ENCODE measurements around the gene FNTB. TPM values are rescaled to one million over a fixed set of nuclear protein-coding genes. Genes with fewer than 3 reads are reported as not detected.

FNTB gene
- total and polyA plus RNA-seq, 12 donors, result 12.2 to 27.2 (median 22.3) TPM

DNA sequence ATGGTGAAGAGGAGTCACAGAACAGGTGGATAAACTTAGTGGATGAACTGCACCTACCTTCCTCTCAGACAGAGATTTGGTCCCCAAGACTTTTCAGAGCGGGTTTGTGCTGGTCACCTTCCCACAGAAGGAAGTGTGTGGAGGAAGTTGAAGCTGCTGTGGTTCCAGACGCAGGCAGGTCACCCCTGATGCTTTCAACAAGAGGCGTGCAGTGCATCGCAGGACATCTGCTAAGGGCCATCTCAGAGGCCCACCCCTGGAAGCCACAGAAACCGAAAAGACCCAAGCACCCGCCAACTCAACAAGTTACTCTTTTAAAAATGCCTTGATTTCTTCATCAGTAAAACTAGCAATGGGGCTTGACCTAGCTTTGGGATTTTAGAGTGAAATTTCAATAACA, 43.1 kb upstream of the FNTB start:
- H3K36me3 ChIP-seq (replicated peaks in 1 of 2), result peaks cover 0 to 5% of the 10 kb centered on the region in 2 donors
- TF ChIP-seq, protein P1, sequence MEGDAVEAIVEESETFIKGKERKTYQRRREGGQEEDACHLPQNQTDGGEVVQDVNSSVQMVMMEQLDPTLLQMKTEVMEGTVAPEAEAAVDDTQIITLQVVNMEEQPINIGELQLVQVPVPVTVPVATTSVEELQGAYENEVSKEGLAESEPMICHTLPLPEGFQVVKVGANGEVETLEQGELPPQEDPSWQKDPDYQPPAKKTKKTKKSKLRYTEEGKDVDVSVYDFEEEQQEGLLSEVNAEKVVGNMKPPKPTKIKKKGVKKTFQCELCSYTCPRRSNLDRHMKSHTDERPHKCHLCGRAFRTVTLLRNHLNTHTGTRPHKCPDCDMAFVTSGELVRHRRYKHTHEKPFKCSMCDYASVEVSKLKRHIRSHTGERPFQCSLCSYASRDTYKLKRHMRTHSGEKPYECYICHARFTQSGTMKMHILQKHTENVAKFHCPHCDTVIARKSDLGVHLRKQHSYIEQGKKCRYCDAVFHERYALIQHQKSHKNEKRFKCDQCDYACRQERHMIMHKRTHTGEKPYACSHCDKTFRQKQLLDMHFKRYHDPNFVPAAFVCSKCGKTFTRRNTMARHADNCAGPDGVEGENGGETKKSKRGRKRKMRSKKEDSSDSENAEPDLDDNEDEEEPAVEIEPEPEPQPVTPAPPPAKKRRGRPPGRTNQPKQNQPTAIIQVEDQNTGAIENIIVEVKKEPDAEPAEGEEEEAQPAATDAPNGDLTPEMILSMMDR (IDR thresholded peaks at IDR 0.05), result no peak
- no peak for TF ChIP-seq POLR2A (IDR thresholded peaks at IDR 0.05)
- intact Hi-C loops (cut with DNase I), result no loop called here

DNA sequence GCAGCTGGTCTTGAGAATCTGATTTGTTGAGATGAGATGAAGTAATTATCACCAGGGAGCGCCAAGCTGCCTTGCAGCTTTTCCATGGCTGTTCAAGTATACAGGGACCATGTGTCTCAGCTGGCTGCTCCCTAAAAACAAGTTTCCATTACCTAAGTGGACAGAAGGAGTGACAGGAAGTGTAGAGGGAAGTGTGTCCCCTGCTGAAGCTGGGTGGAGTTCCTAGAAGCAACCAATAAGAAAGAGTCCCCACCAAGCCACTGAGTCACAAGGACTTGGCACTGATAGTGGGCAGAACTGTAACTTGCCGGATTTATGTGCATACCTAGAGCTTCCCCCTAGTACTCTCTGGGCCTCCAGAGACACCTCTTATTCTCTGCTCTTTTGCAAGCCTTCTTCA, 42.7 kb upstream of the FNTB start:
- WGBS, 4 donors, result 80 to 97% (median 94%) methylated on average over 2 of the region's 2 CpGs
- Histone ChIP-seq H3K36me3 (replicated peaks in 1 of 2) (peaks cover 0 to 6% of the 10 kb centered on the region in 2 donors), H3K27me3 (no peaks in the 10 kb centered on the region), H3K27ac (no peak overlapping the region), H3K4me3 (no peak overlapping the region), H3K9me3 (replicated peaks in 1 of 3) (no peaks in the 10 kb centered on the region), H3K4me1 (replicated peaks in 1 of 2) (peaks cover 9% of the 10 kb centered on the region in 2 donors)
- intact Hi-C loops (cut with DNase I), result no loop called here
- peak in 2 of 7 donors; percentile 9 to 45 for DNase-seq
- TF ChIP-seq POLR2A (IDR thresholded peaks at IDR 0.05), result no peak
- TF ChIP-seq, protein P1 (IDR thresholded peaks at IDR 0.05), result no peak

More for the DNA sequence above, 43.1 kb upstream of the FNTB start:
- Histone ChIP-seq H3K27me3 (no peaks in the 10 kb centered on the region), H3K4me1 (replicated peaks in 1 of 2) (peaks cover 9% of the 10 kb centered on the region in 2 donors), H3K27ac (no peak overlapping the region), H3K4me3 (no peak overlapping the region), H3K9me3 (replicated peaks in 1 of 3) (no peaks in the 10 kb centered on the region)
- WGBS, 4 donors, result 77 to 89% (median 85%) methylated on average over 6 of the region's 6 CpGs
- peak in 2 of 7 donors; percentile 9 to 50 for DNase-seq

DNA sequence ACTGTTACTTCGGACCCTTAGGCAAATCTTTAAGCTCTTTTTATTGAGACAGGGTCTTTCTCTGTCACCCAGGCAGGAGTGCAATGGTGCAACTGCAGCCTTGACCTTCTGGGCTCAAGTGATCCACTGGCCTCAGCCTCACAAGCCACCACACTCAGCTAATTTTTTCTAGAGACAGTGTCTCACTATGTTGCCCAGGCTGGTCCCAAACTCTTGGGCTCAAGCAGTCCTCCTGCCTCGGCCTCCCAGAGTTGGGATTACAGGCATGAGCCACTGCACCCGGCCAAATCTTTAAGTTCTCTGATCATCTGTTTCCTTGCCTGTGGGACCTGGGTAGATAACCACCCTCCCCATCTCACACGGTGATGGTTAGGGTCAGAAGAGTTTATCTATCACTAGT, 41.8 kb upstream of the FNTB start:
- Histone ChIP-seq H3K27me3 (no peaks in the 10 kb centered on the region), H3K27ac (no peak overlapping the region), H3K4me1 (replicated peaks in 1 of 2) (peaks cover 4% of the 10 kb centered on the region in 2 donors), H3K9me3 (replicated peaks in 1 of 3) (no peaks in the 10 kb centered on the region), H3K4me3 (no peak overlapping the region), H3K36me3 (replicated peaks in 1 of 2) (peaks cover 0 to 6% of the 10 kb centered on the region in 2 donors)
- DNase-seq, result peak in 1 of 7 donors; percentile 28
- intact Hi-C loops (cut with DNase I), result no loop called here
- WGBS, 4 donors, result 84 to 98% (median 95%) methylated on average over 4 of the region's 4 CpGs
- no peak for TF ChIP-seq POLR2A (IDR thresholded peaks at IDR 0.05)
- TF ChIP-seq, protein P1 (IDR thresholded peaks at IDR 0.05), result no peak

DNA sequence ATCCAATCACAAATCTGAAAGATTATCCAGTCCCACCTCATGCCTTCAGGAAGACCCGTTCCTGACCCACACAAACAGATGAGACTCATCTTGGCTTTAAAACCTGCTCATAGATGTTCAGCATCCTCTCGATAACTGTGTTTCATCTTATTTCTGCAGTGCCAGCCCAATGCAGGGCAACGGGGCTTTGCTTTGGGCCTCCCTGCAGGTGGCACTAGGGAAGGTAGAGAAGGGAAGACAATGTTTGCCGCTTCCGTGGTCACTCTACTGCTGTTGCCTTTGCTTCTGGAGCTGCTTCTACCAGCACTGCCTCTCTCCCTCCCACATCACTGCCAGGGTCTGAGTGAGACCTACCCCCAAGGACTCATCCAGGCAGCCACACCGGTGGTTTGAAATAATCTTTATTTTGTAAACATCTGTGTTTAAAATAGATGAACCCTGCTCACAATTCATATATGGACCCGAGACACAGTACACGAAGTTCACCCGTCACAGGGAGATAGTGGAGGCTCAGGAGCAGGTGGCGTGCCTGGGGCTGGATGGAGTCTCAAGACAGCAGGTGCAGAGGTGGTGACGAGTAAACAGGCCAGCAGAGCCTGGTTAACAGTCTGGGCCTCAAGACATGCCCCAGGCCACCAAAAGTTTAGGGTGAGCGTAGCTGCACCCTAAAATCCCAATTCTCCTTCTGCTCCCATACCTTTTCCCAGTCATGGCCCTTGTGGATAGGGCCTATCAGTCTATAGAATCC, 41.1 kb upstream of the FNTB start:
- Histone ChIP-seq H3K4me3 (no peak overlapping the region), H3K27ac (no peak overlapping the region), H3K36me3 (replicated peaks in 1 of 2) (peaks cover 0 to 6% of the 10 kb centered on the region in 2 donors), H3K9me3 (replicated peaks in 1 of 3) (no peaks in the 10 kb centered on the region), H3K27me3 (no peaks in the 10 kb centered on the region), H3K4me1 (replicated peaks in 1 of 2) (no peaks in the 10 kb centered on the region)
- peak in 1 of 7 donors; percentile 46 for DNase-seq
- intact Hi-C loops (cut with DNase I), result no loop called here
- TF ChIP-seq, protein P1 (IDR thresholded peaks at IDR 0.05), result no peak
- TF ChIP-seq POLR2A (IDR thresholded peaks at IDR 0.05), result no peak
- 94 to 97% (median 96%) methylated on average over 12 of the region's 12 CpGs for WGBS, 4 donors
